ENCODE results near the gene RIPPLY3. TPM values are rescaled to one million over a fixed set of nuclear protein-coding genes. Genes with fewer than 3 reads are reported as not detected.

Gene RIPPLY3, protein sequence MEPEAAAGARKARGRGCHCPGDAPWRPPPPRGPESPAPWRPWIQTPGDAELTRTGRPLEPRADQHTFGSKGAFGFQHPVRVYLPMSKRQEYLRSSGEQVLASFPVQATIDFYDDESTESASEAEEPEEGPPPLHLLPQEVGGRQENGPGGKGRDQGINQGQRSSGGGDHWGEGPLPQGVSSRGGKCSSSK
- 0.40 to 0.60 TPM (median 0.45 TPM) in 5 replicates for total RNA-seq (2022; extraction: Qiagen RNA extraction)

DNA sequence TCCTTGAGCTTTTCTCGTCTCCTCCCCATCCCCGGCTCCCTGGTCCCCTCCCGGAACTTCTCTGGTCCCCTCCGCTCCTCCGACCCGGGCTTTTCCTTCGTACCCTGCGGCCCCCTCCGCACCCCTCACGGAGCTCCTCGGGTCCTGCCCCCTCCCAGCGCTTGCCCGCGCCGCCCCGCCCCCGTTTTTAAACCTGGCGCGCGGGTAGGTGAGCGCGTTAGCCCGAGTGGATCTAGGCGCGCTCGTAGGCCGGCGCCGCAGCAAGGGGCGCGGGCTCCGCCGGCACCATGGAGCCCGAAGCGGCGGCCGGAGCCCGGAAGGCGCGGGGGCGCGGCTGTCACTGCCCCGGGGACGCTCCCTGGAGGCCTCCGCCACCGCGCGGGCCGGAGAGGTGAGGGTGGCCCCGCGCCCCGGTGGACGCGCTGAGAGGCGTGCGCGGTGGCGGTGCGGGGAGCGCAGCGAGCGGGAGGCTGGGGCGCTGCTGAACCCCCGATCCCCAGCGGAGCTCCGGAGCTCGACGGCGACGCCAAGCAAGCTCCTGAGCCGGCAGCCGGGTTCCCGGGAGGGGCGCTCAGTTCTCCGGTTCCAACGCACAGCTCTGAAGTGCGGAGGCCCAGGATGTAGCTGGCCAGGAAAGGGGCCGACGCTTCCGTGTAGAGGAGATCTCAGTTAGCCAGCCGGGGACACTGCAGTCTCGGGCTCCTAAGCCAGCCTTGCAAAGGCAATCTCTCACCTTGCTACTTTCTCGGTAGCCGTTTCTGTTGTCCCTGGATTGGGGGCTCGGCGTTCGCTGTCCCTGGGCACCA is at the start of gene RIPPLY3:
Gene RIPPLY3 (plus strand): TSS at position 217 of the 806 bp plus-strand sequence. CDS start 71 bp downstream, at position 288.

GRCh38 chr21:36966066-36966820 is 40.3 kb upstream of the RIPPLY3 start, which contains the start of gene HLCS:
Gene HLCS, minus strand, starts transcription at chr21:36966669. Its CDS starts 31 bp downstream, at chr21:36966638.

Other genes with a start within 250 kb of the RIPPLY3 start
- 6.0 to 9.0 TPM (median 7.2 TPM) in 5 replicates for gene HLCS, start 40.0 kb upstream of the RIPPLY3 start, total RNA-seq (2022; extraction: Qiagen RNA extraction)
- gene PIGP, start 66.4 kb downstream of the RIPPLY3 start, total RNA-seq (2022; extraction: Qiagen RNA extraction) = 12.9 to 17.9 TPM (median 15.7 TPM) in 5 replicates
- gene TTC3, start 66.6 kb downstream of the RIPPLY3 start, total RNA-seq (2022; extraction: Qiagen RNA extraction) = 26.0 to 38.9 TPM (median 34.1 TPM) in 5 replicates